Subcutaneous adipose tissue (tissue), 4 donors: Measurements from ENCODE around the gene FAM24A. TPM values are rescaled to one million over a fixed set of nuclear protein-coding genes. Genes with fewer than 3 reads are reported as not detected.

Source experiments
- CTCF ChIP-seq: fragments of 450-650 bp; IDR thresholded peaks from one replicate; pipeline ENCODE4 v1.5.1; 2016; ENCODE audit warnings: low read depth, mild to moderate bottlenecking, control low read depth, antibody characterized with exemption, moderate library complexity
- total RNA-seq, 4 donors: library from RNA; depleted of rRNA; stranded (reverse); fragments of >200 nt; gene quantifications; one replicate each; pipeline ENCODE4 v1.1.0, GENCODE V29; 2016

FAM24A gene
- not detected for total RNA-seq

GRCh38 chr10:122910310-122910709, at the start of gene FAM24A:
Gene FAM24A (plus strand): TSS chr10:122910610. CDS start chr10:122911635, 1,025 bp downstream.
- no peak for TF ChIP-seq CTCF

- TF ChIP-seq CTCF: no peak
Measured at GRCh38 chr10:122861711-122862161, 48.7 kb upstream of the FAM24A start.

GRCh38 chr10:122863216-122864193, 46.9 kb upstream of the FAM24A start:
- no peak for TF ChIP-seq CTCF

- no peak for TF ChIP-seq CTCF
Measured at GRCh38 chr10:122864194-122864592, 46.2 kb upstream of the FAM24A start.

GRCh38 chr10:122864901-122865300, 45.5 kb upstream of the FAM24A start:
- TF ChIP-seq CTCF: no peak

- no peak for TF ChIP-seq CTCF
Measured at GRCh38 chr10:122875843-122876466, 34.5 kb upstream of the FAM24A start.

- no peak for TF ChIP-seq CTCF
Measured at GRCh38 chr10:122876467-122876855, 33.9 kb upstream of the FAM24A start.
